NCI-H128 (cell line): ENCODE measurements around the gene FLRT2.

ENCODE experiments used
- DNase-seq: peaks from one replicate; lab custom pipeline; 2025; ENCODE audit not compliant: unreplicated experiment; lab: John Stamatoyannopoulos, UW

Gene FLRT2

GRCh38 chr14:85558505-85558904 is 28.6 kb downstream of the FLRT2 start:
- DNase-seq = no peak

GRCh38 chr14:85562630-85563029 is 32.7 kb downstream of the FLRT2 start:
- DNase-seq = no peak

GRCh38 chr14:85564841-85565527 is 35.0 kb downstream of the FLRT2 start:
- no peak for DNase-seq

DNA sequence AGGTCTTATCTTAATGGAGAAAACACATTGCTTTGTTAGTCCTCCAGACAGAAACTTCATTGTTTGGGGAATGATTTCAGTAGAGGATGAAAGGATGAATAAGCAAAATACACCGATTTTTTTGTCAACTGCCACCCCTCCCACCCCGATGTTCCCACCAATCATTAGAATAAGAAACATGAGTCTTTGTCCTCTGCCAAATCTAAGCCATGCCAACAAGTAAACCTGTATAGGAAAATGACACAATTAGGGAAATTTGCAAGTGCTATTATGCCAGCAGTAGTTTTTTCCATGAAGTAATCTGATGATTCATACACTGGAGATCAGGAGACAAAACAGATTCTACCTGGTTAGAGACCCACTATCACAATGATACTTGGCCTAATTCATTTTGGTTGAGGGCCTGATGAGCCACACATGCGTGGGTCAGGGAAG is 35.9 kb downstream of the FLRT2 start:
- DNase-seq = no peak

GRCh38 chr14:85566603-85567002 is 36.7 kb downstream of the FLRT2 start:
- no peak for DNase-seq

- no peak for DNase-seq
These were observed 42.1 kb downstream of the FLRT2 start for GRCh38 chr14:85572011-85572410.

GRCh38 chr14:85572845-85573244 is 42.9 kb downstream of the FLRT2 start:
- DNase-seq = no peak

DNA sequence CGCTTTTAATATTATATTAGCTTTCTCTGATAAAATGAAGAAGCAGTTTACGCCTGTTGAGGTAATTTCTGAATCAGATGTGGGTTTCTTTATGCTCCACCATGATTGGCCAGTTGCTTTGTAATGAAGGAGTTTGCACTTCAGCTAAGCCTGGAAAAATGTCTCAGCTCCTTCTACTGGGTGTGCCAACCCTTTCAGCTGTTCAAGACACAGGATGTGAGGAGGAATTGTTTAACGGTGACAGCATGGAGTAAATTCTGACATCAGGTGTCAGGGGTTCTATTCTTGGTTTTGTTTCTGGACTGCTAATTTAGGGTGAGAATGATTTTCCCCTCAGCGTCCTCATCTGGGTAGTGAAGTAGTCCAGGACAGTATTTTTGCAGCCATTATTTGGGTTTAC is 43.5 kb downstream of the FLRT2 start:
- no peak for DNase-seq

DNA sequence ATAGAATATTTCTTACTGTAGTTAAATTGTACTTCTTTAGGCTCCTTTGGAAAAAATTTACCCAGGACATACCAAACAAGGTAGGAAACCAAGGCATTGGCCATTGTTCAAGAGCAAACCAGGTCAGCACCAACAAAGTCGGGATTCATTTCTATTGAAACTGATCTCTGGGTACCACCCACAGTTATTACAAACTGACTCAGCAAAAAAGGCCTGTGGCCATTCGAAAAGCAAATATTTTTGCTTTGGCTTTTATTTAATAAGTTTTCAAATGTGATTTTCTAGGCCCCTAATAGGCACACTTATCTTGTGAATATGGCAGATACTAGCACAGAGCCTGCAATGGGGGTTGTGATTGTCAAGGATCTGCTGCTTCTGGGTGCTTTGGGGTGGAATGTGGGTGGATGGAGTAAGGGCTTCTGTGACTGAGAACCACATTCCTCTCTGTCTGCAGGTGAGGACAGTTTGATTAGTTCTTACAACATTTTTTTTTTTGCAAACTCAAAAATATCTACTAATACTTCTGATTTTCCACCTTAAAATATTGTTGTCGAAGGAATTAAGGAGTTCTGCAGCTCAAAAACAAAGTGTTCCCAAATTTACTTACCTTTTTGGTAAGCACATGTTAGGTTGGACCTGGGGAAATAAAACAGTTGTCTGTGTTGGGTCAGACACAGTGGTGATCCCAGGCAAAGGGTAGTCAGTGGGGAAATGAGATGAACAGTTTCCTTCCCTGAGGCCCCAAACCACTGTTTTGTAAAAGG is 45.1 kb downstream of the FLRT2 start:
- no peak for DNase-seq

DNA sequence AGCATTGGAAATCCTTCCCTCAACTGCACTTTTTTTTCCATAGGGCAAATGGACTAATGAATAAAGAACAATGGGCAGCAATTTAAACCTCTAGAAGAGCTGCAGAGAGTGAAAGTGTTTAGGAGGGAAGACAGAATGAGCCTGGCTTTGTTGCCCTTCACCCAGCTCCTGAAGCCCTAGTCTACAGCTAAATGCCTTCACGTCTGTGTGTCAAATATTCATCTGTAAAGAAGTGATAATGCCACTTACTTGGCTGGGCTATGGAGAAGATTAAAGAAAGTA is 45.6 kb downstream of the FLRT2 start:
- DNase-seq = no peak

- no peak for DNase-seq
These were observed 46.3 kb downstream of the FLRT2 start for GRCh38 chr14:85576218-85576617.

- no peak for DNase-seq
These were observed 47.1 kb downstream of the FLRT2 start for GRCh38 chr14:85576848-85577542.

DNA sequence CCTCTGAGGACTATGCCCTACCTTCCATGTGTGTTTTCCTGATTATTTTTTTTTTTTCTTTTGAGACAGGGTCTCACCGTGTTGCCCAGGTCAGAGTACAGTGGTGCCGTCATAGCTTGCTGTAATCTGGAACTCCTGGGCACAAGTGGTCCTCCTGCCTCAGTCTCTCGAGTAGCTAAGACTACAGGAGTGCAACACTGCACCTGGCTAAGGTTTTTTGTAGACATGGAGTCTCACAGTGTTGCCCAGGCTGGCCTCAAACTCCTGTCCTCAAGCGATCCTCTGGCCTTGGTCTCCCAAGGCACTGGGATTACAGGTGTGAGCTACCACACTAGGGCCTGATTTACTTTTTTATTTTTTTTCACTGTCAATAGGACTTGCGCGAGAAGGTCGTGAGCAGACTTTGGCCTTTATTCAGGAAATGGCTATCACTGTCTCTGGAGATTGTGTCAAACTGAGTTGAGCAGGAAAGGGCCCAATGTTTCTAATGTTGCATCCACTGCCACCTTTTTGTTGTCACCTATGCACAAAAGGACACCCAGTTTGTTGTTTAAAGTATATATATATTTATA is 47.7 kb downstream of the FLRT2 start:
- no peak for DNase-seq

DNA sequence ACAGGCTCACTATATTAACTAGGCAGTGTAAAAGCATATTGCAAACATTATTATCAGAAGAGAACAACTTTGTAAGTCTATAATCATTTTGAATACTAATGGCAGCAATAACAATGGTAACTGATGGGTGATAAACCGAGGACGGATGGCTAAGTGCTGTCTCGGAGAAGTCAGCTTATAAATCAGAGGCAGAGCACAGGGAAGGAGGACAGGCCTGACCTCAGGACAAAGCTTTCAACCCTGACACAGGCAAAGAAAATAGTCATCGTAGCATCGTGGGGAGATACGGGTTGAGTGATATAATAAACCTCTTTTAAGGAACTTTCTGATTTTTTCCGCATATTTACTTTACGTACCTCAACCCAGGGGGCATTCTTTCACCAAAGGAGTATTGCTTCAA is 48.4 kb downstream of the FLRT2 start:
- no peak for DNase-seq

DNA sequence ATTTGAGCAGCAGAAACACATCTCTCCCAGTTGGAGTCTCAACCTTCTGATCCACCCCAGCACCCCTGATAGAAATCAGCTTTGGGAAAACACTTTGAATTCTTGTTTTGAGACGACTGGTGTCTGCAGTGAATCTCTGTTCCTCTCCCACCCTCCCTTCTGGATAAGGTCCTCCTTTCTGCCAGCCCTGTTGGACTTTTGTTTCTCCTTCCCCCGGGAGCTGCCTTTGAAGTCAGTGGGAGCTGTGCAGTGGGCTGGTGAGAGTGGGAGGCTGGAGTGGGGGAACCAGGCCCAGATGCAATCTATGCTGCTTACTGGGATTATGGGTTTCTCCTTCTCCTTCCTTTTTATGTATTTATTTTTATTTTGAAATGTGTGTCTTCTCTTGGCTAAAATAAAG is 49.0 kb downstream of the FLRT2 start:
- no peak for DNase-seq

DNA sequence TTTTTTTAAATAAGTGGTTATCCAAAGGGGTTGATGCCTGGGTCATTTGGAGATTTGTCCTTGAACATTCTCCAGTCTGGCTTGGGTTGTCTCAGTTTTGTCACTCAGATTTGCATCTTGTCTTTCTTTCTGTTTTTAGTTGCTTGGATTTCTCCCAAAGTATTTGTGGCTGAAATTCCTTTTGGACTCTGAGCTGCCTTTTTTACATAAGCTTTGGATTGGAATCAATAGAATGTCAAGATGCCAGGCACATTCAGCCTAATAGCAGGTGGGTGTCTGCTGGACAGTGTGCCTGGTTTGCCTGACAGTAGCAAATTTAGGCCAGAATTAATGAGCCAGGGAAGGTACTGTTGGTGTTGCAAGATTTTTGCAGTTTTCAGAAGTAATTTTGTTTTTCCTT is 50.0 kb downstream of the FLRT2 start:
- no peak for DNase-seq

- no peak for DNase-seq
These were observed 50.7 kb downstream of the FLRT2 start for GRCh38 chr14:85580536-85581140.

GRCh38 chr14:85581691-85582090 is 51.7 kb downstream of the FLRT2 start:
- no peak for DNase-seq

DNA sequence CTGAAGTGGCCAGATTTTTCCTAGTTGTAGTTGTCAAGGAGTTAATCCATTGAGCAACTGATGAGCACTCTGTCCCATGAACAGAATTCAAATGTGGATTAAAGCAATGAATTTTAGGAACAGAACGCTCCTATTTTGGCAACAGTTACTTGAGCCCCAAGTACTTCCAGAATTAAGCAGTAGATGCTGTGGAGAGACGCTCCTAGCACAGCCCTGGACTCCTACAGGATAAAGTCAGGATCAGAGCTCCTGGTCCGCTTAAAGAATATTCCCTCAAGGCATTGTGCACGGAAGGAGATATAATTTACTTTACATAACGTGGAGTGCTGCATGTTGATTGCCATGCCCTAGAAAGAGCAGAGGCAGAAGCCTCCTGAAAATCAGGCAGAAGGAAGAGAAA is 53.4 kb downstream of the FLRT2 start:
- no peak for DNase-seq

- no peak for DNase-seq
These were observed 54.5 kb downstream of the FLRT2 start for GRCh38 chr14:85584481-85584880.

DNA sequence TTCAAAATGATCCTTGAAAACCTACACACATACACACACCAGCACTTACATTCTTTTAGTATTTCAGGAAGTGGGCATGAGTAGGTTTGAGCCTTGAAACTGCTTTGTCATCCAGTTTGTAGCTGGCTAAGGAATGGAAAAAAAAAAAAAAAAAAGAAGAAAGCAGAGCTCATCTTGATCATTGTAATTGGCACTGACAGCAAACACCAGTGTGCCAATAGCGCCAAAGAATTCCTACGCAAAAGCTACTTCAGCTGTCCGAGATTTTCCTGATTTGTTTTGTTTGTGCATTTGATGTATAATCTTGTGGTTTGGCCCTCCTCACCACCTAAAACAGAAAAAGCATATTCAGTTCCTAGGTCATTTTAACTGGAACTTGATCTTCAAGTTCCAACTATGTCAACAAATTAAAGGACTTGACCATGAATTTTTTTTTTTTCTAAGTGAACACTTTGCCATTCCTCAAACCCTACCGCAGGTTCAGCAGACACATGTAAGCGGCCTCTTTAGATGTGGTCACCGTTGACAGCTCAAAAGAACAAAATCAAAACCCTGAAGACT is 57.3 kb downstream of the FLRT2 start:
- peak; percentile 2 for DNase-seq
